Stimulated activated CD4-positive, alpha-beta T cell treated with anti-CD3 and anti-CD28 coated beads, Interleukin-1b, Interleukin-23, amount 100 ng/mL, for 4 hours (primary cell): ENCODE data around the gene TMUB1.

ENCODE experiments used
- DNase-seq, 2 donors: peaks; one replicate each; pipeline ENCODE4 v3.0.0-alpha.2; 2020; ENCODE audit warnings: low read depth in 2 of 2

TMUB1 gene

DNA sequence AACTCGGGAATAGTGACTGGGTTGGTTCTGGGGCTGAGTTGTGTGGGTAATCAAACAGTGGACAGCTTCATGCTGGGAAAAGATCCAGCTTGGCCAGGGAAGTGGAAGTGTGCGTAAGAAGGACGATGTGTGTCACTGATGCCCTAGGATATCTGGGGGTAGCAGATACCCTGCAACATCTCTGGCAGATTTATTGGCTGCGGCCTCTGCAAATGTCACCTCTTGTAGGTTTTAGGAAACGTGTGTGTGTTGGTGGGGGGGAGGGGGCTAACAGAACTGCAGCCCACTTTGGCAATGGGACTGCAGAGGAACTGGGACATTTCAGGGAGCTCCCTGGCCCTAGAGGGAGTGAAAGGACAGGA lies 2.0 kb upstream of the TMUB1 start:
- no peak for DNase-seq

DNA sequence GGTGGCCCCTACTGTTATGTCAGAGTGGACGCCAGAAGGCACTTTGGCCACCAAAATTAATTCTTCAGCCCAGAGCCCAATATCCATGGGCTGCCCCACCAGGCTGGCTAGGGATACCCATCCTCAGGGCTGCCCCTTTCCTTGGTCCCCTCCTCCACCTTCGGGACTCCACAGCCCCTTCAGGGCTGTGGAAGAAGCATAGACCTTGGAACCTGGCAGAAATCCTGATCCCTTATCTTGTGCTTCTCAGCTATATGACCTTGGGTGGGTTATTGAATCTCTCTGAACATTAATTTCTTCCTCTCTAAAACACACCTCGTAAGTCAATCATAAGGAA lies 499 bp upstream of the TMUB1 start:
- no peak for DNase-seq

DNA sequence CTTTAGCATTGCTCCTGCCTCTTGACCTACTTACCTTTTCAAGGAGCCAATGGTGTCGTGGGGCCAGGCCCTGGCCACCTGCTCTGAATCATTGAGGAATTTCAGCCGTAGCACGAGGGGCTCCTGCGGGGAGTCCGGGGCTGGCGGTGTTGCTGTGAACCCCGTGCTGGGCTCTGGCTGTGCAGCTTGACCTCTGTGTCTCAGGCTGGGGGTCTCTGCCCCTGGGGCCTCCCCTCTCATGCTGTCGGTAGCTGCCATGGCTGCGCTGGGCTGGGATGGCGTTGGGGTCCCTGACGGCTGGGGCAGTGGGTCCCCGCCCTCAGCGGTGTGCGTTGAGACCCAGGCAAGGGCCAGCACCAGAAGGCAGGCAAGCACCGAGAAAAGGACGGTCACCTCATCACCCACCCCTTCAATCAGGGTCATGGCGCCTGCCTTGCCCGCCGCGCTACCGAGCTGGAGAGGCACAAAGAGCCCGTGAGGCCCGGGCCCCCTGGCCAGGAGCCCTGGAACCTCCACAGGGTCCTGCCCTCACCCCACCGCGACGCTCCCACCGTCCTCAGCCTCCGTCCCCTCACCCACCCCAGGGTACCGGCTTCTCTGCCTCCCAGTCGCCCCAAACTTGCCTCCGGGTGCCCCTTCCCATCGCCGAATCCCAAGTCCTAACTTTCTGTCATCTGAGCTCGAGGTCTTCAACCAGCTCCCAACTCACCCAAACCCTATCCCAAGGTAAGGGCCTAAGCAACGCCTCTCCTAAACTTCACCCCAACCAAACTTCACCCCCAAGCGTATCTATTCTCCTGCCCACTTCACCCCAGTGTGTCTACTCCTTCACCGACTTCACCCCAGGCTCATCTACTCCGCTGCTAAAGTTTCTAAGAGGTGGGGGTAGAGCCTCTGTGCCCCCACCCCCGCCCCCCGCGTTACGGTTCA lies 887 bp downstream of the TMUB1 start:
- DNase-seq, result no peak

DNA sequence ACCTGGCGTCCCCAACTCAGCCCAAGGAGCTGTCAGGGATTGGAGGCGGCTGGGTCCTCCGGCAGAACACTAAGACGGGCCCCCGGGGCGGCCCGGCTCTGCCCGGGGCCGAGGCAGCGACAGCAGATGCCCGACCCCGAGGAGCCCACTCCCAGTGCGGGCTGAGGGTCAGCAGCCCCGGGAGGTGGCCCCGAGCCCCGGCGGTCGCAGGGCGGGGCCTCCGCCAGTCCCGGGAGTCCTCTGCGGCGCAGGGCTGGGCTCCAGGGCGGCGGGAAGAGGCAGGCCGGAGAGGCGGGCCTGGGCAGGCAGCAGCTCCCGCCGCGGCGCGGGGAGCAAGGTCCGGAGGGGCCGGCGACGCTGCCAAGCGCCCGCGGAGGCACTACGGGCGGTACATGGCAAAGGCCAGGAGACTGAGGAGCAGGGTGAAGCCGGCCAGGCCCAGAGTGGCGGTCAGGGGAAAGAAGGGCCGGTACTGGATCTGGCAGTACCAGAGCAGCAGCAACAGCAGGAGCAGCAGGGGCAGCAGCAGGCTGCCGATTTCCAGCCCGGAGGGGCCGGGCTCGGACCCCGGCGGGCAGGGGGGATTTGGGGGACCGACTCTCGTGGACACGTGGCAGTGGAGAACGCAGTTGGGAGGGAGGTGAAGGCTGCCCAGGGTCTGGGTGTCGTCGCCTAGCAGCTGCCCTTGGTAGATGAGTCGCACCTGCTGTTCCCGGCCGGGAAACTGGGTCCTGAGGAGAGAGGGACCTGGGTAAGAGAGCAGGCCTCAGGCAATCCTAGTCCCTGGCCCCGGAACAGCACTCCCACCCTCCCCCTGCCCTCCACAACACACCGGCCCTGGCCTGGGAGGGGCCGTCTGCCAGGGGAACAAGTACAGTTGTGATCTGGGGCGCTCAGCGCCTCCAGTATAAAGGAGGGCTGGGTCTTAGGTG lies 1.9 kb downstream of the TMUB1 start:
- DNase-seq, result no peak

DNA sequence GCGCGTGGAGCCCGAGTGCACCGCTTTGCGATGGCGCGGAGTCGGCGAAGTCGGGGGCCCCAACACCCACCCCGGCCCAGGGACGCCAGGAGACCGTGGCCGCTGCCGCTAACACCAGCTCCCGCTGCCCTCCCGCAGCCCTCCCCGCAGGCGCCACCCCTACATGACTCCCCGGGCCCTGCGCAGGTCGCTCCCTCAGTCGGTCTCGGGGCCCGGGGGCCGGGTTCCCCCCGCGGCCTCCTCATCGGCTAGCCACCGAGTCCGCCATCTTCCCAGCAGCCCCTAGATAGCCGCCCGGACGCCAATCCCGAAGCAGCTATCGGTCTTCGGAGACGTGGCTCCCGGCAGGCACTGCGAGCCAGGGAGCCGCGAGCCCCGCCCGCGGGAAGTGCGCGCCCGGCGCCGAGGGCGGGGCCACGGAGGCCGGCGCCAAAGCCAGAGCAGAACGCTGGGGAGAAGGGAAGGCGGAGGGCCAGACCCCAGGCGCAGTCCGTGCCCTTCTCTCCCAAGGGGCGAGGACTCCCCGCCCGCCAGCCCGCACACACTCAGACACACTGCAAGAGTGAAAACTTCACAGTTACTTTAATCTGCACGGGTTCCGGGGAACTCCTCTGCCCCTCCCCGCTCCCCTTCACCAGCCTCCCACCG lies 2.6 kb downstream of the TMUB1 start, which contains the start of gene FASTK:
TSS of gene FASTK (minus strand) at position 288 of the 648 bp plus-strand sequence. CDS start at position 245, 43 bp downstream.
- peak; percentile 74 to 84 for DNase-seq

DNA sequence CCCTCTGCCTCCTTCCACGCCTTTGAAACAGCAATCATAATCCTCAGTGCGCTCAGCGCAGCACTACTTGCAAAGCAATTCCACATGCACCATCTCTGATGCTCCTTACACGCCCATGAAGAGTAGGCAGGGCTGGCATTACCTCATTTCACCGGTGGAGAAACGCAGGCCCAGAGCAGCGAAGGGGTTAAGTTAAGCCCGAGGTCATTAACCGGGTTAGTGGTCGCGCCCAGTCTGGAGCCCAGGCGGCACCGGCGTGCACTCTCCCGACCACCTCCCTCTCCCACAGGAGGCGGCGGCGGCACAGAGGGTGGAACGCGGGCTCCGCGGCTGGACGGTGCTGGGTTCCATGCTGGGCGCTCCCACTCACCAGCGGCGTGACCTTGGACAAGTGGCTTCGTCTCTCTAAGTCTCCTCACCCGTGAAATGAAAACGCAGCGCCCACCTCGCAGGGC lies 3.2 kb downstream of the TMUB1 start:
- DNase-seq, result no peak

DNA sequence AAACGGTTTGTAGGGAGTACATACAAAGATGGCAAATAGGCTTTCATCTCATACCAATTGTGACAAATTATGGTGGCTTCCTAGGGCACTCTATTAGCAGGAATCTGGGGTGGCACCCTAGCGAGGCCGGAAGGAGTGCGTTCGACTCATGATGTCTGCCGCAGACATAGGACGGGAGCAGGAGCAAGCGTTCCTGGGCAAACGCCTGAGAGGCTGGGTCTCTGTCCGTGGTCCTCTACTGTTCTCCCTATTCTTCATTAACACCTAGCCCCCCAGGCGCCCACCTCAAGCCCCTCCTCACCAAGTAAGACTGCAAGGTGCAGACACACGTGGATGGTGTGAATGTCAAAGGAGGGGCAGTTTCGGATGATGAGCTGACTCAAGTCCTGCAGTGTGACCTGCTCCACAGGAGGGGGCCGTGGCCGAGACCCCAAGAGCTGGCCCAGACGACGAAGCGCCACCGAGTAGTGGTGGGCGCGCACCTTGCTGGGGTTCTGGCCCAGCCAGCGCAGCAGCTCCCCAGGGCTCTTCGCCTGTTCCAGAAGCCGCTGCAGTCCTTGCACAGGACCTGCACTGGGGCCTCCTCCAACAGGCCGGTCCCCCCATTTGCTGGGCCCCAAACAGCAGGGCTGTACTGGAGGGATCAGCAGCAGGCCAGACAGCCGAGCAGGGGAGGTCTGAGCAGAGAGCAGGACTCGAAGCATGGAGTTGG lies 3.9 kb downstream of the TMUB1 start:
- DNase-seq, result no peak

DNA sequence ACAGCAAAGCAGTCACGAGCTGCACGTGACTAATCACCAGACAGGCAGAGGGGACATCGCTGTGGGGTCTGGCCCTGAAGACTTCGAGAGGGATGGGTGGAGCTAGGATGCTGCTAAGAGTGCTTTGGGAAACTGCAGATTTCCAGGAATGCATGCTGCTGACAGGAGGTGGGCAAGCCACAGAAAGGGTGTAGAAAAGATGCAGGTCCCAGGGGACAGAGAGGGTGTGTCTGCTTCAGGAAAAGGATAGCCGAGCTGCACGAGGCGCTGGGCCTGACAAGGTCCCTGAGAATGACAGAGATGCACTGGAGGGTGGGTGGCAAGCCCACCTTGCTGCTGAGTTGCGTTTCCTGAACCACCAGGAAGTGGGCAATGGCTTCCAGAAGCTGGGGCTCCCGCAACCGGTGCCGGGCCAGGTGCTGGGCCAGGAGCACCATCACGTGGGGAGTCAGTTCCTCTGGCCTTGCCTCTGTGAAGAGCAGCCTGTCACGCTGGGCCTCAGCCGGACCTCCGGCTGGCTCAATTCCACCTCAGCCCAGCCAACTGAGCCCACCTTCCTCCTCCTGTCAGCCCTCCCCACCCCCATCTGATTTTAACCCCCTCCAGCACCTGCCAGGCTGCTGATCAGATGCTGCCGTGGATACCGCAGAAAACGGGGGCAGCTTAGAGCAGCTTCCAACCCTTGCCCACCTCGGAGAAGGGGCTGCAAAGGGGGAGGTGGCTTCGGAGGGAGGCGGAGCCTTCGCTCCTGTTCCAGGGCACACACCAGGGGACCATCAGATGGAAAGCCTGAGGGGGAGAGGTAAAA lies 4.9 kb downstream of the TMUB1 start:
- DNase-seq, result no peak

DNA sequence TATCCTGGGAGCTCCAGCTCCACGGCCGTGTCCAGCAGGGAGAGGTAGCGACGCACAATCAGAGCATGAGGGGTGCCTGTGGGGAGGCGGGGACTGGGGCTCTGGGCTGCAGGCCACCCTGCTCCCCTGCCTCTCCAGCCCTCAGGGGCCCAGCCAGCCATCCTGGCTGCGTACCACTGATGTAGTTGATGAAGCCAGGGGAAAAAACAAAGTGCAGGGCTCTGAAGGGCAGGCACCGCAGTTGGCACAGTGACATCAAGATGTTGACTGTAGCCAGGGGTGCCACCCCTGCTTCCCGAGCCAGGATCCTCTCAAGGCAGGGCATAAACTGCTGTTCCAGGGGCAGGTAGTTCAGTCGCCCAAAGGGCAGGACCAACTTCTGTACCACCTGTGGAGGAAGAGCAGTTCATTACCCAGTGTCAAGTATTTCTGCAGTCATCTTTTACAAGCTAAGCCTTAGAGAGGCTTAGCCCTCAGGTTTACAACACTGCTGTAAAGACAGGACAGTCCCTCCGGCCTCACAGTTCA lies 5.5 kb downstream of the TMUB1 start:
- DNase-seq, result no peak

DNA sequence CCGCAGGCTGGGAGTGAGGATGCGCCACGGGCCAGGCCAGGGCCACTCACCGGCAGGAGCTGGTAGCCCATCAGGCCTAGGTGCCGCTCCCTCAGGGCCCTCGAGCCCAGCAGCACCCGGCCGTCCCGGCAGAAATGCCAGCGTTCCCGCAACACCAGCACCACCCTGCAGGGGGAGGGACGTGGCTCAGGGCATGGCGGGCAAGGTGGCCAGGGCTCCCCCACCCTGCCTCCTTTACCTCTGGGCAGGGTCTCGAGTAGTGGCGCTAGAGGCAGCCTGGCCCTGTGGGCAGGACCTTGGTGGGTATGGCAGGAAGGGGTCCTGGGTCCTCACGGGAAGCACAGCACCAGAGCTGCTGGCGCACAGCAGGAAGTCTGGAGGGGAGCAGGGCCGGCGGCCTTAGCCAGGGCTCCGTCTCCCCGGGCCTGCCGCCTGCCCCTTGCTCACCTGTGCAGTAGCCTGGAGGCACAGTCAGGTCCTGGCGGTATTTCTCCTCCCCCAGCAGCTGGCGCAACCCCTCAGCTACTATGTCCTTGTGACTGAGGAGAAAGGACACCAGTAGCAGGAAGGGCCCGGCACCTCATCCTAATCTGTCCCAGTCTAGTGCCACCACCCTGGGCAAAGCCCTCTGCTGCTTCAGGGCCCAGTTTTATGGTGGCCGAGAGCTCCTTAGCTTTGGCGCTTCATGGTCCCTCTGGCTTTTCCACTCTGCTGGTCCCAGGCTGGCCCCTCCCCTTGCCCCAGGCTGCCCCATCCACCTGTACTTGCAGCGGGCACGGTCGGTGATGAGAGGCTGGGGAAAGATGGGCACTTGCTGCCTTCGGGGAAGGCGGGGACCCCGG lies 6.2 kb downstream of the TMUB1 start:
- DNase-seq, result no peak

DNA sequence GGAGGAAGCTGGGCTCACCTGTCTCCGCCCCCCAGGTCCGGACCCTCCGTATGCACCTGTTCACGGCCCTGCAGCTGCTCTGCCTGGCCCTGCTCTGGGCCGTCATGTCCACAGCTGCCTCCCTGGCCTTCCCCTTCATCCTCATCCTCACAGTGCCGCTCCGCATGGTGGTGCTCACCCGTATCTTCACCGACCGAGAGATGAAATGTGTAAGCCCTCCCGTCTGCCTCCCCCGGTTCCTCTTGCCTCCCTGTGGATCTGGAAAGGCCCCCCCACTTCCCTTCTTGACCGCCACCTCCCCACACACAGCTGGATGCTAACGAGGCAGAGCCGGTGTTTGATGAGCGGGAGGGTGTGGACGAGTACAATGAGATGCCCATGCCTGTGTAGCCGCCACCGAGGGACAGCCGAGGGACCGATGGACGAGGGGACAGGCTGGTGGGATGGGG lies 7.3 kb downstream of the TMUB1 start:
- no peak for DNase-seq

DNA sequence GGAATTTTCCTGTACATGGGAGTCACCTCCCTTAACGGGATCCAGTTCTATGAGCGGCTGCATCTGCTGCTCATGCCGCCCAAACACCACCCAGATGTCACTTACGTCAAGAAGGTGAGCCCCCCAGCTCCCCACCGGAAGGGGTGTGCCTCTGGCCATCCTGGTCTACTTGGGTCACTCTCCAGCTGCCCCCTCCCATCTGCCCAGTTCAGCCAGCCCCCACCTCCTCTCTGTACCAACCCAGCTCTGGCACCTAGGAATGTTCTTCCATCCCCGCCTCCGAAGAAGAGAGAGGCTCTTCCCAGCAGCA lies 7.7 kb downstream of the TMUB1 start:
- DNase-seq, result no peak

DNA sequence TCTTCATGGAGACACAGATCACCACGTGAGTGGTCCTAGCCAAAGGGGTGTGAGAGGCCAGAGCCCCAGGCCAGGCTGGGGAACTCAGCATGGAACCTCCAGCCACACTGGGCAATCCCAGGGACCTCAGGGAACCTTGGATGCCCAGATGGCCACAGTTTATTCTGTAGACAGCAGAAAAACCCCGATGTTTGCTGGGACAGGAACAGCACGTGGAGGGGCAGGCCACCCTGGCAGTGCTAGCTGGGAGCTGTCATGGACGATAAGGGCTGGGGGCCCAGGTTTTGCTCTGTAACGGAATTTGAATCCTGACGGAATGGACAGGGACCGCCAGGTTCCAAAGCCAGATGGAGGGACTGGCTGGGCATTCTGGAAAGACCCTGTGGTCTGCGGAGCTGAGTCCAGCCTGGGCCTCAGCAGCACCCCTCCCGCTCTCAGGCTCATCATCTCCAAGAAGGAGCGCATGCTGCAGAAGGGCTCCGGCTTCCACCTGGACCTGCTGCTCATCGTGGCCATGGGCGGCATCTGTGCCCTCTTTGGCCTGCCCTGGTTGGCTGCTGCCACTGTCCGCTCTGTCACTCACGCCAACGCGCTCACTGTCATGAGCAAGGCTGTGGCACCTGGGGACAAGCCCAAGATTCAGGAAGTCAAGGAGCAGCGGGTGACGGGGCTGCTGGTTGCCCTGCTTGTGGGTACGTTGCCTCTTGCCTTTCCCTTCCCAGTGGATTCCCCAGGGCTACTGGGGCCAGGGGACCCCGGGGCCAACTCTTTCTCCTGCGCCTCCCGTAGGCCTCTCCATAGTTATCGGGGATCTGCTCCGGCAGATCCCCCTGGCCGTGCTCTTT lies 8.3 kb downstream of the TMUB1 start:
- DNase-seq, result no peak

DNA sequence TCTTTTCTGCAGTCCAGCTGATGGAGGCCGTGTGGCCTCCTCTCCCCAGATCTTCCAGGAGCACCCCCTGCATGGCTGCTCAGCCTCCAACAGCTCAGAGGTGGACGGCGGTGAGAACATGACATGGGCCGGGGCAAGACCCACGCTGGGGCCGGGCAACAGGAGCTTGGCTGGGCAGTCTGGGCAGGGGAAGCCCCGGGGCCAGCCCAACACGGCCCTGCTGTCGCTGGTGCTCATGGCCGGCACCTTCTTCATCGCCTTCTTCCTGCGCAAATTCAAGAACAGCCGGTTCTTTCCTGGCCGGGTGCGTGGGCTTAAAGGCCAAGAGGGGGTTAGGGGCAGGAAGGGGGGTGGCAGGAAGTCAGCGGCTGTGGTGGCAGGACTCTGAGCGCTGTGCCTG lies 9.3 kb downstream of the TMUB1 start:
- DNase-seq, result no peak

DNA sequence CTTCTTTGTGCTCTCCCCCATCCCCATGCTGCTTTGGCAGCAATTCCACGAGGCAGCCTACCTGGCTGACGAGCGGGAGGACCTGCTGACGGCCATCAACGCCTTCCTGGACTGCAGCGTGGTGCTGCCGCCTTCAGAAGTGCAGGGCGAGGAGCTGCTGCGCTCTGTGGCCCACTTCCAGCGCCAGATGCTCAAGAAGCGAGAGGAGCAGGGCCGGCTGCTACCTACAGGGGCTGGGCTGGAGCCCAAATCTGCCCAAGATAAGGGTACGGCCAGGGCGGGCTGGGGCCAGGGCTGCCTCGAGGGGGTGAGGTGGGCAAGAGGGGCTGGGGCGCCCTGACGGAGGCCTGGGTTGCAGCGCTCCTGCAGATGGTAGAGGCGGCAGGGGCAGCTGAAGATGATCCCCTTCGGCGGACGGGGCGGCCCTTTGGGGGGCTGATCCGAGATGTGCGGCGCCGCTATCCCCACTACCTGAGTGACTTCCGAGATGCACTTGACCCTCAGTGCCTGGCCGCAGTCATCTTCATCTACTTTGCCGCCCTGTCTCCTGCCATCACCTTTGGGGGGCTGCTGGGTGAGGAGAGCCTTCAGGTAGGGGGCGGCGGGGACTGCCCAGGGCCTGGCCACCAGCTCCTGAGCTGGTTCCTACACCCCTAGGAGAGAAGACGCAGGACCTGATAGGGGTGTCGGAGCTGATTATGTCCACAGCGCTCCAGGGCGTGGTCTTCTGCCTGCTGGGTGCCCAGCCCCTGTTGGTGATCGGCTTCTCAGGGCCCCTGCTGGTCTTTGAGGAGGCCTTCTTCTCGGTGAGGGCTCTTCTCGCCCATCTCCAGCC lies 12.0 kb downstream of the TMUB1 start:
- no peak for DNase-seq

DNA sequence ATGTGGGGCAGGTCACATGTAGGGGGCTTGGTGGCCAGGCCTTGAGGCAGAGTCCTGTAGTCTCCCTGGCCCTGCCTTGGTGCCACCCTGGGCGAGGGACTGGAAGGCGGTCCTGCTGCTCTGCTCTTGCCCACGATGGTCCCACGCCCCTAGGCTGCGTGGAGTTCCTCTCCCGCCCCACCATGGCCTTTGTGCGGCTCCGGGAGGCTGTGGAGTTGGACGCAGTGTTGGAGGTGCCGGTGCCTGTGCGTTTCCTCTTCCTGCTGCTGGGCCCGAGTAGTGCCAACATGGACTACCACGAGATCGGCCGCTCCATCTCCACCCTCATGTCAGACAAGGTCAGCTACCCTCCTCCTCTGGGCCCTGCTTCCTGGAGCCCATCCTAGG lies 12.7 kb downstream of the TMUB1 start:
- DNase-seq, result no peak

DNA sequence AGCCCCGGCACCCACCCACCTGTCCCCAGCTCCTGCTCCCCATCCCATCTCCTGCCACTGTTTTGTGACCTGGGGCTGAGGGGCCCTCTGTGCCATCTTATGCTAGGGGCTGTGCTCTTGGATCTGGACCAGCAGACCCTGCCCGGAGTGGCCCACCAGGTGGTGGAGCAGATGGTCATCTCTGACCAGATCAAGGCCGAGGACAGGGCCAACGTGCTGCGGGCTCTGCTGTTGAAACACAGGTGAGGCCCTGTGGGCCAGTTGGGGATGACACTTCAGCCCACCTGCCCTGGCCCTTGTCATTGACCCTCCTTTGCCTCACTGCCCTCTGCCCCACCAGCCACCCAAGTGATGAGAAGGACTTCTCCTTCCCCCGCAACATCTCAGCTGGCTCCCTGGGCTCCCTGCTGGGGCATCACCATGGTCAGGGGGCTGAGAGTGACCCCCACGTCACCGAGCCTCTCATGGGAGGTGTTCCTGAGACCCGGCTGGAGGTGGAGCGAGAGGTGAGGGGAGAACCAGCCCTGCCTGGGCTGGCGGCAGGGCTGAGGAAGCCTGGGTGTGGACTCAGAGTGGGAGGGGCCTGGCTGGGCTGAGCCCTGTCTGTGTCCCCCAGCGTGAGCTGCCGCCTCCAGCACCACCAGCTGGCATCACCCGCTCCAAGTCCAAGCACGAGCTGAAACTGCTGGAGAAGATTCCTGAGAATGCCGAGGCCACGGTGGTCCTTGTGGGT lies 13.3 kb downstream of the TMUB1 start:
- no peak for DNase-seq
